Neural cell (in vitro differentiated cells): Measurements from ENCODE around the gene CEBPA. TPM values are rescaled to one million over a fixed set of nuclear protein-coding genes. Genes with fewer than 3 reads are reported as not detected.

Source experiments
- H2AFZ ChIP-seq: fragments of 200-600, 300-800 bp; sonication (generic), shearing (Covaris generic); 2 replicates; pipeline ENCODE4 v1.6.0; 2014; ENCODE audit warnings: low read depth, mild to moderate bottlenecking, antibody characterized with exemption, low read length, moderate library complexity
- H3F3A ChIP-seq: fragments of 200-600 bp; shearing (Covaris generic); 2 replicates; pipeline ENCODE4 v1.6.1; 2016; ENCODE audit warnings: mild to moderate bottlenecking, moderate library complexity, mixed read lengths, antibody characterized with exemption, low read length; ENCODE audit not compliant: insufficient read depth, poor library complexity, severe bottlenecking
- H3K27ac ChIP-seq: fragments of 200-600, 300-800 bp; sonication (generic), shearing (Covaris generic); 2 replicates; pipeline ENCODE4 v1.5.1; 2014; ENCODE audit warnings: mild to moderate bottlenecking, low read length, moderate library complexity
- H3K27me3 ChIP-seq: fragments of 300-800, 200-600 bp; sonication (generic), shearing (Covaris generic); 2 replicates; pipeline ENCODE4 v1.6.0; 2014; ENCODE audit warnings: mild to moderate bottlenecking, low read depth, low read length, moderate library complexity; ENCODE audit not compliant: insufficient read depth
- H3K36me3 ChIP-seq: fragments of 300-800, 200-600 bp; sonication (generic), shearing (Covaris generic); 2 replicates; pipeline ENCODE4 v1.5.1; 2014; ENCODE audit warnings: mild to moderate bottlenecking, antibody characterized with exemption, low read length, moderate library complexity; ENCODE audit not compliant: insufficient read depth
- H3K4me2 ChIP-seq: fragments of 300-800, 200-600 bp; sonication (generic), shearing (Covaris generic); 2 replicates; pipeline ENCODE4 v1.6.0; 2014; ENCODE audit warnings: mild to moderate bottlenecking, low read length
- H3K4me3 ChIP-seq: fragments of 300-800, 200-600 bp; sonication (generic), shearing (Covaris generic); 2 replicates; pipeline ENCODE4 v1.5.1; 2014; ENCODE audit warnings: mild to moderate bottlenecking, low read length, moderate library complexity
- H3K79me2 ChIP-seq: fragments of 200-600 bp; shearing (Covaris generic); replicated peaks from 2 replicates; pipeline ENCODE4 v1.6.0; 2014; ENCODE audit warnings: mild to moderate bottlenecking, low read length, moderate library complexity; ENCODE audit not compliant: insufficient read depth
- H3K9ac ChIP-seq: fragments of 300-800, 200-600 bp; sonication (generic), shearing (Covaris generic); 2 replicates; pipeline ENCODE4 v1.6.1; 2016; ENCODE audit warnings: mild to moderate bottlenecking, low read length, mixed read lengths
- H3K9me2 ChIP-seq: fragments of 200-600 bp; shearing (Covaris generic); 2 replicates; pipeline ENCODE4 v1.6.1; 2016; ENCODE audit warnings: mild to moderate bottlenecking, low read length, mixed read lengths; ENCODE audit not compliant: insufficient read depth
- H3K9me3 ChIP-seq: fragments of 200-600, 300-800 bp; sonication (generic), shearing (Covaris generic); 2 replicates; pipeline ENCODE4 v1.6.1; 2016; ENCODE audit warnings: mild to moderate bottlenecking, mixed run types, low read length, moderate library complexity, mixed read lengths
- H4K20me1 ChIP-seq: fragments of 200-600 bp; shearing (Covaris generic); 2 replicates; pipeline ENCODE4 v1.6.1; 2016; ENCODE audit warnings: mild to moderate bottlenecking, mixed run types; ENCODE audit not compliant: insufficient read depth
- CTCF ChIP-seq: fragments of 450-650 bp; IDR thresholded peaks from 2 replicates; pipeline ENCODE4 v1.5.1; 2014; ENCODE audit warnings: antibody characterized with exemption, mild to moderate bottlenecking, moderate library complexity; ENCODE audit not compliant: poor library complexity, severe bottlenecking
- EP300 ChIP-seq: fragments of 450-650 bp; conservative IDR thresholded peaks from 2 replicates; pipeline ENCODE4 v1.6.1; 2014; ENCODE audit warnings: antibody characterized with exemption, mild to moderate bottlenecking, moderate library complexity; ENCODE audit not compliant: poor library complexity, severe bottlenecking
- EZH2 ChIP-seq: fragments of 200-600, 300-800 bp; shearing (Covaris generic), sonication (generic); IDR thresholded peaks from 2 replicates; pipeline ENCODE4 v1.6.1; 2014; ENCODE audit warnings: antibody characterized with exemption, low read length, borderline replicate concordance, mild to moderate bottlenecking; ENCODE audit not compliant: insufficient read depth, poor library complexity, severe bottlenecking
- MXI1 ChIP-seq: fragments of 450-650 bp; conservative IDR thresholded peaks from 2 replicates; pipeline ENCODE4 v1.6.1; 2014; ENCODE audit warnings: antibody characterized with exemption, mild to moderate bottlenecking; ENCODE audit not compliant: poor library complexity, severe bottlenecking
- POLR2AphosphoS5 ChIP-seq: IDR thresholded peaks from 2 replicates; pipeline ENCODE4 v1.6.1; 2012
- RAD21 ChIP-seq: fragments of 450-650 bp; conservative IDR thresholded peaks from 2 replicates; pipeline ENCODE4 v1.6.1; 2014; ENCODE audit warnings: antibody characterized with exemption, mild to moderate bottlenecking, moderate library complexity
- REST ChIP-seq: IDR thresholded peaks from 2 replicates; pipeline ENCODE4 v1.6.1; 2012; ENCODE audit warnings: borderline replicate concordance
- SMC3 ChIP-seq: fragments of 450-650 bp; conservative IDR thresholded peaks from 2 replicates; pipeline ENCODE4 v1.6.1; 2014; ENCODE audit warnings: antibody characterized with exemption, mild to moderate bottlenecking, moderate library complexity; ENCODE audit not compliant: poor library complexity
- TAF1 ChIP-seq: IDR thresholded peaks from 2 replicates; pipeline ENCODE4 v1.6.1; 2012; ENCODE audit warnings: low read depth
- polyA plus RNA-seq: library from polyadenylated mRNA; depleted of rRNA; stranded (reverse); fragments of >200 nt; gene quantifications from 2 replicates; pipeline ENCODE4 v1.2.3, GENCODE V29; 2014

Gene CEBPA
- polyA plus RNA-seq, 1 donor from 2014 or later = 2.6 TPM

GRCh38 chr19:33292595-33293254, 9.6 kb downstream of the CEBPA start:
- Histone ChIP-seq H3K27me3 (no peaks in the 10 kb centered on the region), H3F3A (no peaks in the 10 kb centered on the region), H3K27ac (no peak overlapping the region), H3K9ac (no peak overlapping the region), H3K79me2 (no peaks in the 10 kb centered on the region), H3K9me3 (no peaks in the 10 kb centered on the region), H2AFZ (no peak overlapping the region), H3K4me3 (no peak overlapping the region), H3K36me3 (no peaks in the 10 kb centered on the region), H3K9me2 (no peaks in the 10 kb centered on the region), H3K4me2 (no peak overlapping the region), H4K20me1 (no peaks in the 10 kb centered on the region)
- no peak for TF ChIP-seq EP300
- no peak for TF ChIP-seq POLR2AphosphoS5
- TF ChIP-seq TAF1 = no peak
- no peak for TF ChIP-seq REST
- no peak for TF ChIP-seq EZH2
- no peak for TF ChIP-seq CTCF
- no peak for TF ChIP-seq RAD21
- TF ChIP-seq MXI1 = no peak
- no peak for TF ChIP-seq SMC3

- Histone ChIP-seq H3K36me3 (no peaks in the 10 kb centered on the region), H3K27me3 (no peaks in the 10 kb centered on the region), H3K9ac (no peak overlapping the region), H3F3A (no peaks in the 10 kb centered on the region), H2AFZ (no peak overlapping the region), H3K9me2 (no peaks in the 10 kb centered on the region), H3K4me2 (no peak overlapping the region), H3K4me3 (no peak overlapping the region), H4K20me1 (no peaks in the 10 kb centered on the region), H3K9me3 (no peaks in the 10 kb centered on the region), H3K79me2 (no peaks in the 10 kb centered on the region), H3K27ac (no peak overlapping the region)
- TF ChIP-seq REST (no peak), CTCF (no peak), RAD21 (no peak), MXI1 (no peak), SMC3 (no peak), TAF1 (no peak), POLR2AphosphoS5 (no peak), EP300 (no peak), EZH2 (no peak)
Observed at GRCh38 chr19:33291623-33292534, 10.5 kb downstream of the CEBPA start.
